ENCODE results near the gene ADRA2C. TPM values are rescaled to one million over a fixed set of nuclear protein-coding genes. Genes with fewer than 3 reads are reported as not detected.

The ADRA2C gene
- total and polyA plus RNA-seq, 2 of the 13 experiments (the other 11 are each of a cell fraction or from before 2014, with no cell fraction given) = 15.4 to 69.7 TPM

DNA sequence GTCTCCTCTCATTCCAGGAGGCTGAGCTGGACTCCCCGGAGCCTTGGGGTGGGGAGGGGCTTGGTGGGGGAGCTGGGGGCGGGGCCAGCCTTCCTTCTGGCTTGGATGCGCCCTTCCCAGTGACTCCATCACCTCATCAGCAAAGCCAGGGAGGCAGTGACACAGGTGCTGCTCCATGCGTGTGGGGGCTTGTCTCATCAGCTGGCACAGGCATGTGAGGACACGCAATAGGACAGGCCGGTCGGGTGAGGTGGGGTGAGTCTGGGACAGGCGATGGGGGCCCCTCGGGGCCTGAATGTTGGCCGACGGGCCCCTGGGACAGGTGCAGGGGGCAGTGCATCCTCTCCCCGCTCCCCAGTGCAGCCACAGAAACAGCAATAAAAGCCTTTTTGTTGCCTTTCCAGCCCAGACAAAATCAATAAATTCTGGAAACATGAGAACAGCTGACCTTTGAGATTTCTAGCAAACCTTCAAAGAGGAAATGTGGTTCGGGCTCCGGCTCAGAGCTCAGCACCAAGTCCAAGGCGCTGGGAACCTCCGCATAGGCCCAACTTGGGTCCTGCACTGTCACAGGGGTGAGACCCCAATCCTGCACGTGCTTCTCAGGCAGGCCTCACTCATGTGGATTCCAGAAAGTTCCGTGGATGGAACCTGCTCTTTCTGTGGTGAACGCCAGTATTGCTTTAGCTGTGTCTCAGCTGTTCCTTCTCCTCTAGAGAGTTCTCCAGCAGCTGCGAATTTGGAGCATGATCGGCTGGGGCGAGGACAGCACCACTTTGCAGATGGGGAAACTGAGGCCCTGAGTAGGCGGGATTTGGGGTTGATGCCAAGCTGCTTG is 18.5 kb downstream of the ADRA2C start (continued):
- TF ChIP-seq, protein P1, sequence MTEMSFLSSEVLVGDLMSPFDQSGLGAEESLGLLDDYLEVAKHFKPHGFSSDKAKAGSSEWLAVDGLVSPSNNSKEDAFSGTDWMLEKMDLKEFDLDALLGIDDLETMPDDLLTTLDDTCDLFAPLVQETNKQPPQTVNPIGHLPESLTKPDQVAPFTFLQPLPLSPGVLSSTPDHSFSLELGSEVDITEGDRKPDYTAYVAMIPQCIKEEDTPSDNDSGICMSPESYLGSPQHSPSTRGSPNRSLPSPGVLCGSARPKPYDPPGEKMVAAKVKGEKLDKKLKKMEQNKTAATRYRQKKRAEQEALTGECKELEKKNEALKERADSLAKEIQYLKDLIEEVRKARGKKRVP (CRISPR knock-in tag; IDR thresholded peaks at IDR 0.05) = peak; percentile 29 to 71; a peak in 2 of 4 replicates
- no peak for TF ChIP-seq ZNF775 (CRISPR knock-in tag; IDR thresholded peaks at IDR 0.05; ENCODE audit: borderline replicate concordance)
- TF ChIP-seq ZNF18 (CRISPR knock-in tag; IDR thresholded peaks at IDR 0.05; ENCODE audit: insufficient replicate concordance) = peak; percentile 24
- TF ChIP-seq ZNF564 (CRISPR knock-in tag; IDR thresholded peaks at IDR 0.05) = peak; percentile 95; the same call in 1 of the 2 replicates
- TF ChIP-seq RBAK (CRISPR knock-in tag; IDR thresholded peaks at IDR 0.05) = peak; percentile 22; the same call in 1 of the 2 replicates
- peak; percentile 92; the same call in 1 of the 2 replicates for TF ChIP-seq SRY (CRISPR knock-in tag; IDR thresholded peaks at IDR 0.05)
- no peak for TF ChIP-seq AGO2 (optimal IDR thresholded peaks at IDR 0.05; ENCODE audit: low read depth, low read length)
- no peak for TF ChIP-seq MAFG (CRISPR knock-in tag; IDR thresholded peaks at IDR 0.05)
- no peak for TF ChIP-seq SMARCC2 (IDR thresholded peaks at IDR 0.05)
- peak; percentile 82 for TF ChIP-seq TOPORS (CRISPR knock-in tag; IDR thresholded peaks at IDR 0.05)
- TF ChIP-seq HMGXB4 (CRISPR knock-in tag; IDR thresholded peaks at IDR 0.05; ENCODE audit: borderline replicate concordance in 1 of 2, low read depth in 1 of 2) = peak; percentile 53 to 57; a peak in 2 of 4 replicates
- TF ChIP-seq ATF5 (CRISPR knock-in tag; IDR thresholded peaks at IDR 0.05; ENCODE audit: low read depth) = no peak
- TF ChIP-seq NCOA1 (CRISPR knock-in tag; IDR thresholded peaks at IDR 0.05) = peak; percentile 77
- no peak for TF ChIP-seq BCLAF1 (IDR thresholded peaks at IDR 0.05)
- TF ChIP-seq FOXA1 (IDR thresholded peaks at IDR 0.05) = no peak
- TF ChIP-seq FOXA1 (CRISPR knock-in tag; IDR thresholded peaks at IDR 0.05) = no peak
- TF ChIP-seq EHMT2 (IDR thresholded peaks at IDR 0.05; ENCODE audit: borderline replicate concordance, low read depth, low read length) = no peak
- no peak for TF ChIP-seq RBFOX2 (IDR thresholded peaks at IDR 0.05; ENCODE audit: low read depth, low read length)
- peak; percentile 84; the same call in 1 of the 2 replicates for TF ChIP-seq ZNF737 (CRISPR knock-in tag; IDR thresholded peaks at IDR 0.05; ENCODE audit: borderline replicate concordance)
- peak; percentile 70; the same call in 1 of the 2 replicates for TF ChIP-seq ZNF790 (CRISPR knock-in tag; IDR thresholded peaks at IDR 0.05; ENCODE audit: borderline replicate concordance)
- 0 out of 2 replicates have a peak, but pooled peaks have one; percentile 48 for TF ChIP-seq DNMT3B (CRISPR knock-in tag; conservative IDR thresholded peaks at IDR 0.05)

Data from HepG2 (cell line).